Testis (tissue), 2 donors: Measurements from ENCODE around the gene CDKAL1.

Source experiments
- CTCF ChIP-seq, 3 experiments: fragments of 450-650 bp in 2 of 3; fragments of 200-600 bp in 1 of 3; sonication (generic) in 1 of 3; IDR thresholded peaks; one replicate each; pipeline ENCODE4 v1.5.1; 2016 to 2019; ENCODE audit warnings: antibody characterized with exemption in 3 of 3, mild to moderate bottlenecking in 2 of 3, moderate library complexity in 1 of 3
- POLR2A ChIP-seq: fragments of 450-650 bp; IDR thresholded peaks from one replicate; pipeline ENCODE4 v1.6.1; 2017; ENCODE audit warnings: antibody characterized with exemption, mild to moderate bottlenecking, moderate library complexity

GRCh38 chr6:20850686-20851416 lies 316.6 kb downstream of the CDKAL1 start:
- TF ChIP-seq CTCF (IDR thresholded peaks at IDR 0.05) (no peak), POLR2A (no peak)
